HCT116 (cell line): ENCODE results near the gene LDLR.
"Not testable (repeated sequence)": the region's sequence is repeated elsewhere in the genome, so short reads cannot be mapped to it uniquely, and the experiment has no call there.

Source experiments
- EZH2 ChIP-seq: fragments of 200-600 bp; sonication (generic); IDR thresholded peaks from 2 replicates; pipeline ENCODE4 v1.6.1; 2017; ENCODE audit warnings: antibody characterized with exemption, mixed run types
- EZH2phosphoT487 ChIP-seq: fragments of 200-600 bp; IDR thresholded peaks from 2 replicates; pipeline ENCODE4 v1.6.1; 2018; ENCODE audit warnings: antibody characterized with exemption, borderline replicate concordance
- POLR2A ChIP-seq: IDR thresholded peaks from 2 replicates; pipeline ENCODE4 v1.7.0; 2011; ENCODE audit warnings: borderline replicate concordance; ENCODE audit not compliant: insufficient read depth, insufficient read length; ENCODE audit errors: extremely low read depth
- TF ChIP-seq, protein P1 (sequence below), 3 experiments: fragments of 200-600 bp in 1 of 3; sonication (generic) in 1 of 3; IDR thresholded peaks in 2 of 3; conservative IDR thresholded peaks in 1 of 3; 2 replicates each; pipeline ENCODE4 v1.5.1; 2012 to 2017; ENCODE audit warnings: low read depth in 2 of 3, low read length in 2 of 3, antibody characterized with exemption in 1 of 3, borderline replicate concordance in 1 of 3, control low read depth in 1 of 3, mild to moderate bottlenecking in 1 of 3, mixed read lengths in 1 of 3, mixed run types in 1 of 3, moderate library complexity in 1 of 3; ENCODE audit not compliant: insufficient read depth in 1 of 3
- TF ChIP-seq, protein P2 (sequence below): IDR thresholded peaks from 2 replicates; pipeline ENCODE4 v1.6.1; 2012

DNA sequence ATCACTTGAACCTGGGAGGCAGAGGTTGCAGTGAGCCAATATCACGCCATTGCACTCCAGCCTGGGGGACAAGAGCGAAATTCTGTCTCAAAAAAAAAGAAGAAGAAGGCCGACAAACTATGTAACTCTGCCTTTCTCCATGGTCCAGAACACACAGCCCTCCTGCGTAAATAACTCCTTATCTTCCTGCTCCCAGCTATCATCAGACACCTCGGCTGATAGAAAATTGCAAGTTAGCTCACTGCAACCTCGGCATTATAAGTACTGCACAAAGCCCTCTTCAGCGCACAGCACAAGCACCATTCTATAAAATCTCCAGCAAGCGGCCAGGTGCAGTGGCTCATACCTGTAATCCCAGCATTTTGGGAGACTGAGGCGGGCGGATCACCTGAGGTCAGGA is 14.4 kb downstream of the LDLR start:
- not testable (repeated sequence) for TF ChIP-seq POLR2A, EZH2, EZH2phosphoT487
- TF ChIP-seq, protein P1, sequence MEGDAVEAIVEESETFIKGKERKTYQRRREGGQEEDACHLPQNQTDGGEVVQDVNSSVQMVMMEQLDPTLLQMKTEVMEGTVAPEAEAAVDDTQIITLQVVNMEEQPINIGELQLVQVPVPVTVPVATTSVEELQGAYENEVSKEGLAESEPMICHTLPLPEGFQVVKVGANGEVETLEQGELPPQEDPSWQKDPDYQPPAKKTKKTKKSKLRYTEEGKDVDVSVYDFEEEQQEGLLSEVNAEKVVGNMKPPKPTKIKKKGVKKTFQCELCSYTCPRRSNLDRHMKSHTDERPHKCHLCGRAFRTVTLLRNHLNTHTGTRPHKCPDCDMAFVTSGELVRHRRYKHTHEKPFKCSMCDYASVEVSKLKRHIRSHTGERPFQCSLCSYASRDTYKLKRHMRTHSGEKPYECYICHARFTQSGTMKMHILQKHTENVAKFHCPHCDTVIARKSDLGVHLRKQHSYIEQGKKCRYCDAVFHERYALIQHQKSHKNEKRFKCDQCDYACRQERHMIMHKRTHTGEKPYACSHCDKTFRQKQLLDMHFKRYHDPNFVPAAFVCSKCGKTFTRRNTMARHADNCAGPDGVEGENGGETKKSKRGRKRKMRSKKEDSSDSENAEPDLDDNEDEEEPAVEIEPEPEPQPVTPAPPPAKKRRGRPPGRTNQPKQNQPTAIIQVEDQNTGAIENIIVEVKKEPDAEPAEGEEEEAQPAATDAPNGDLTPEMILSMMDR (IDR thresholded peaks at IDR 0.05 in 2 of 3, conservative IDR thresholded peaks at IDR 0.05 in 1 of 3; ENCODE audit: borderline replicate concordance in 1 of 3, insufficient read depth in 1 of 3, low read depth in 2 of 3, low read length in 2 of 3): not testable (repeated sequence)
- TF ChIP-seq, protein P2, sequence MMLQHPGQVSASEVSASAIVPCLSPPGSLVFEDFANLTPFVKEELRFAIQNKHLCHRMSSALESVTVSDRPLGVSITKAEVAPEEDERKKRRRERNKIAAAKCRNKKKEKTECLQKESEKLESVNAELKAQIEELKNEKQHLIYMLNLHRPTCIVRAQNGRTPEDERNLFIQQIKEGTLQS: not testable (repeated sequence)
